ENCODE results near the gene KCNMA1. TPM values are rescaled to one million over a fixed set of nuclear protein-coding genes. Genes with fewer than 3 reads are reported as not detected.
A peak's percentile ranks its signal among the peaks of the same experiment; 100 is the strongest.

The KCNMA1 gene
- polyA plus RNA-seq, 3 donors: 3.1 to 4.1 (median 3.9) TPM

DNA sequence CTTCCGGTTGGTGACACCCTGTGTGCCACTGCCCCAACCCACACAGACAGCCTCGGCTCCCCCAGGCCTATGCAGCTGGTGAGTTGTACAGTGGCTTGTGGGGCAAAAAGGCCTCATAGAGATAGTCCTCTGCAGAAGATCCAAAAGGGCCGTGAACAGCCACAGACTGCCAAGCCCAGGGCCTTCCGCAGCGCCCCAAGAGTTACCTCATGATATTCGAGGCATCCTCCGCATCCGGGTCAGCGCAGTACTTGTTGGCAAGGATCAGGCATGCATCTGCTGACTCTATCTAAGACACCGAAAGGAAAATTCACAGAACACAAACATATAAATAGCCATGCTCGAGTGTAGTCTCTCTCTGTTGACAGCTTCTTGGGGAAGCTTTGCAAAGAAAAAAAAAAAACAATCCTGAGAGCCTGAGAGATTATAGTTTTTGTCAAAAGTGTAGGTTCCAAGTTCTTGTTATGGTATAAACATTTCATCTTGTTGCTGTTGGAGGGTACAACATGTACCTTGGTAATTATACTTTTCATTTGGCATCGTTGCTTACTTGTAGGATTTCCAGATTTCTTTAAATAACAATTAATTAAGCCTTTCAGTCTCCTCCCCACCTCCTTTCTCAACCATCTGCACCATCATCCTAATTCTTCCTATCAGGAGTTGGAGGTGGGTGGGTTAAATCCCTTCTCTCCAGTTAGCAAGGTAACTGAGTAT, 553.0 kb downstream of the KCNMA1 start:
- DNase-seq (ENCODE audit: low read depth in 3 of 3, low spot score in 2 of 3): no peak

- no peak for DNase-seq (ENCODE audit: low read depth in 3 of 3, low spot score in 2 of 3)
These were observed 554.9 kb downstream of the KCNMA1 start for GRCh38 chr10:77082601-77083252.

GRCh38 chr10:77081481-77081891, 556.1 kb downstream of the KCNMA1 start:
- DNase-seq (ENCODE audit: low read depth in 3 of 3, low spot score in 2 of 3): no peak

DNA sequence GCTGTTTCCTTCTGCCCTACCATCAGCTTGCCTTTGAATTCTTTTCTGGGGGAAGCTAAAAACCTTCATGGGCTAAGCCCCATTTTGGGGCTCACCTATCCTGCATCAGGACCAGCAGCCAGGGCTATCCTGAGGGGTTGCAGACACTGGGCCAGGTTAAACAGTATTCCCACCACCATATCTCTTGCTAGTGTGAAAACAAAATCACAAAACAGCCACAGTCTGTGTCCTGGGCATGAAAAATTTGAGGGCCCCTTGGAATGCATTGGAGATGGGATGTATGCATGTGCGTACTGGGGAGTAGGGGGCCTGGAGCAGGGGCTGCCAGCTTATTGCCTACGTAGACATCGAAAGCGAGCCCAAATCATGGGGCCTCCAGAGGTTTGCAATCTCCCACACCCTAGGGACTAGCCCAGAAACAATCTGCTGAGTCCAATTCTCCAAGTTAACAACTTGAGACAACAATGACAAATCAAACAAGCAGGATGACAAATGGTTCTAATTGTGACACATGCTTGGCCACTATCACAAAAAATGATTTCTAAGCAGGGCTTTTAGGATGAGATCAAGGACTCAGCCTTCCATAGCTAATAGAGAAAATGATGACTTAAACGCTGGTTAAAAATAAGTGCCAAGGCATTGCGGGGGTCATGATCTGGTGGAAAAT, 557.1 kb downstream of the KCNMA1 start:
- DNase-seq (ENCODE audit: low read depth in 3 of 3, low spot score in 2 of 3): no peak

DNA sequence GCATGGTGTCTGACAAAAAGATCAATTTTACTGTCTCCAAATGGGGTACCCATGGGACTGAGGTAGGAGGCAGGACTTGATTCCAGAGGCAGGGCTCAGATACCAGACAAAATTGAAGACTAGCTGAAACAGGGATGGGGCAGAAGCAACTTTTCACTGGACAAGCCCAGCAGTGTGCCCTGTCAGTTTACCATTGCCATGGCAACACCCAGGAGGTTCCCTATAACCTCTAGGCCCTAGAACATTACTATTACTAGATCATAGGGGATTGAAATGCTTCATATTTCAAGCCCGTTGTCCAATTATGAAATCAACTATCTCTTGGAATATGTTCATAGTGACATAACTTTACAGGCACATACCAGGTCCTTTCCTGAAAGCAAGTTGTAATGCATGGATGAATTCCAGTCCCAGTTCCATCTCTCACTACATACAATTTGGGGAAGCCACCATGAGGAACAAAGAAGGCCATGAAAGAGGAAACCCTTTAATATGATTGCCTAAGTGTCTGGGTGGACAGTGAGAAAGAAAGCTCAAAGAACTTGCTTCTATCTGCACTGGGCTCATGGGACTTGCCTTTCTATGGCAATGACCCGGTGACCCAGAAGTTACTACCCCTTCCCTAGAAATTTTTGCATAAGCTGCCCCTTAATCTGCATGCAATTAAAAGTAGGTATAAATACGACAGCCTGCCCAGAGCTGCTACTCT, 557.9 kb downstream of the KCNMA1 start:
- no peak for DNase-seq (ENCODE audit: low read depth in 3 of 3, low spot score in 2 of 3)

DNA sequence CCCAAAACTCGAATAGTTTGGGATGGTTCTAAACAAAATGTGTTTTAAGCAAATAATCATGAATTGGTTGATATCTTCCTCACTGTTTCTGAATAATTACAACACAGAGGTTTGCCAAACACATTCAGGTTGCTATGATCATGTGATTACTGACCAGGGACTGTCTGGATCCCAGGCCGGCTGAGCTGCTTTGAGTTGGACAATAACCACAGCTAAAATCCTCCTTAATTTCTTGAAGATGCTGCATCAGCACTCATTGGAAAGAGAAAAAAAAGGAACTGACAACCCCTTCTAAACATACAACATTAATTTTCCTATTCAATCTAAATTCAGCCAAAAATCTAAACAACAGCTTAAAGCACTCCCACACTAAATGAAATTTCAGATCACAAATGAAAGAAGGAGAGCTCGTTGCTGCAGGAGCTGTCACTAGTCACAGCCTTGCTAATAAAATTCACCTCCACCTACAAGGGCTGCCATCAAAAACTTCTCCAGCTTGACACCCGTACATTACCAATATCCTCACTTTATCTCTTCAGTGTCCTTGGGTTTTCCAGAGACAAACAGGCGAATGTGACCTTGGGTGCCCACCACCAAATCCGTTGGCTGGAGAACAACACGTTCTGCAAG, 560.2 kb downstream of the KCNMA1 start:
- DNase-seq (ENCODE audit: low read depth in 3 of 3, low spot score in 2 of 3): no peak

DNA sequence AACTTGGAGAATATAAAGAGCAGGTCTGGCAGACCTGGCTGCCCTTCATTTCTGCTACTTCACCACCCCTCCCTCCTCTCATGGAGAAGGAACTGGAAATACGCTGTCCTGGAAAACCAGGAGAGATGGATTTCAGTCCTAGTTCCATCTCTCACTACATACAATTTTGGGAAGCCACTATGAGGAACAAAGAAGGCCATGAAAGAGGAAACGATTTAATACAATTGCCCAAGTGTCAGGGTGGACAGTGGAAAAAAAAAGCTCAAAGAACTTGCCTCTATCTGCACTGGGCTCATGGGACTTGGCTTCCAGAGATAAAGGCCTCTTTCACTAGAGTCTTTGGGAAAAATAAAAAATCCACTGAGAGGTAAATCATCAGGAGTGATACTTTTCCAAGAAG, 561.7 kb downstream of the KCNMA1 start:
- no peak for DNase-seq (ENCODE audit: low read depth in 3 of 3, low spot score in 2 of 3)

DNA sequence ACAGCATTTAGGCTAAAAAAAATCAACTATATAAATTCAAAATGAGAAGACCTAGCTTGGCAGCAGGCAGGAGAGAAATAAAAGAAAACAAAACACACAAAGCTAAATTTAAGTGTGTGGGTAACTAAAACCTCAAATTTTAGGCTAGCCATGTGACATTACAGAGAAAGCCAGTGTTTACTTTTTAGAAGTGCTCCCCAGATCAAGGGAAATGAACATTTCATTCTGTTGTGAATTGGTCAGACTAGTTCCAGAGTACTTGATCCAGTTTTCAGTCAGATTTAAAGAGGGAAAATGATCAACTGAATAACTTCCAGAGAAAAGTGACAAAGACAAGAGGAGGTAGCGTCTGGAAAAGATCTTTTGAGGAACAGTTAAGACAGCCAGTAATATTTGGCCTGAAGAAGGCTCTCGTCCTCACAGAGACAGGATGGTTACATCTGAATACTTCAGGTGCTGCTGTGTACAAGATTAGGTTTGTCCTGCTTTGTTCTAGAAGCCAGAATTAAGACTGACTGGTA, 563.4 kb downstream of the KCNMA1 start:
- no peak for DNase-seq (ENCODE audit: low read depth in 3 of 3, low spot score in 2 of 3)

GRCh38 chr10:77073663-77073960, 564.0 kb downstream of the KCNMA1 start:
- DNase-seq (ENCODE audit: low read depth in 3 of 3, low spot score in 2 of 3): no peak

GRCh38 chr10:77072836-77073662, 564.6 kb downstream of the KCNMA1 start:
- peak in 1 of 3 donors; percentile 4 for DNase-seq (ENCODE audit: low read depth in 3 of 3, low spot score in 2 of 3)

- peak; percentile 14 to 18 (median 17) for DNase-seq (ENCODE audit: low read depth in 3 of 3, low spot score in 2 of 3)
These were observed 565.2 kb downstream of the KCNMA1 start for GRCh38 chr10:77072361-77072835.

GRCh38 chr10:77071956-77072355, 565.7 kb downstream of the KCNMA1 start:
- no peak for DNase-seq (ENCODE audit: low read depth in 3 of 3, low spot score in 2 of 3)

DNA sequence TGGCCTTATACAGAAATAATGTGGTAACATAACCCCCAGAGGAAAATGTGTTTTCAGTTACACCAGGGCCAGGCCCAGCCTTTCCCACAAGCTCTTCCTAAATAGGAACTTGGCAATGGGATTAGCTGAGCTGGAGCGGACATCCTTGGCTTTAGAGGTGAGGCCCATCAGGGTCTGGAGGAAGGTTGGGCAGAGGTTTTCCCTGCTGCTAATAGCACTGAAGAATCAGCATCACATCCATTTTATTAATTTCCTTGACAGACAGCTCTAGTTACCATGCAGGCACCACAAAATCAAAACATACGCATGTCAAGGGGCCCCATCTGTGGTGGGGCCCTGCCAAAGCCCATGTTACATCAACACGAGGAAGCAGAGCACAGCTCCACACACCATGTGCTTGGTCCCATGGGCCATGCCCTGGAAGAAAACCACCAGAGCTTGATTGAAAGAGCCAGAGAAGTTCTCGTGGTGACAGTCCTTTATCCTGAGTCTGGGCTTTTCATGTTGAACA, 566.6 kb downstream of the KCNMA1 start:
- no peak for DNase-seq (ENCODE audit: low read depth in 3 of 3, low spot score in 2 of 3)

- DNase-seq (ENCODE audit: low read depth in 3 of 3, low spot score in 2 of 3): no peak
These were observed 567.3 kb downstream of the KCNMA1 start for GRCh38 chr10:77070346-77070745.

DNA sequence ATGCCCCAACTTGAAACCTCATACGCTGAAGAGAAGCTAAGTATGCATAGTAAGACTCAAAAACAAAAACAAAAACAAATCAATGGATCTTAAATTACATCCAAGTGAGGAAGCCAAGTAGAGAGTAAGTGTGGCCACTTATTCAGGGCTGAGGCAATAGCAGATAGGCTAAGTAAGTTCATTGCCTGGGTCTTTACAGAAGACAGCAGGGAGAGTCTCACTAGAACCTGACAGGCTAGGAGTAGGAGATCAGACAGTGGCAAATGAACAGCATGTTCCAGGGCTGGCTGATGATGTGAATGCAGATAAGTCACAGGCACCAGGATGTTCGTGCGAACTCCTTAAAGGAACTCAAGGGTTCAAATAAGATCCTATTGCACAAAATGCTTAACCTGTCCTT, 568.6 kb downstream of the KCNMA1 start:
- DNase-seq (ENCODE audit: low read depth in 3 of 3, low spot score in 2 of 3): no peak

DNA sequence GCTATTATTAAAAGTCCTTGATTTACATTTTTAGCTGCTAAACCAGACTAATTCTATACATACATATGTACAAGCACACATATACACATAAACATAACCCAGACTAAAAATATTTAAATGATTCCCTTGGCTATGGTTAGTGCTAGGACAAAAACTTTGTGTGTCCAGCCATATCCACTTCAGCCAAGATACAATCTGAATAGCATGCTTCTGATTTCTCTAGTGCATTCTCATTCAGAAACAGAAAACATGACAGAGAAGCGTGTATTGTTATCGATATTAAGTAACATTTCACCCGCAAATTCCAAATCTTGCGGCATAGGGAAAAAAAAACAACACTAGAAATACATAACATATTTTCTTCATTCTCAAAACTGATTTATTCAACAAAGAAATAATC, 569.3 kb downstream of the KCNMA1 start:
- no peak for DNase-seq (ENCODE audit: low read depth in 3 of 3, low spot score in 2 of 3)

DNA sequence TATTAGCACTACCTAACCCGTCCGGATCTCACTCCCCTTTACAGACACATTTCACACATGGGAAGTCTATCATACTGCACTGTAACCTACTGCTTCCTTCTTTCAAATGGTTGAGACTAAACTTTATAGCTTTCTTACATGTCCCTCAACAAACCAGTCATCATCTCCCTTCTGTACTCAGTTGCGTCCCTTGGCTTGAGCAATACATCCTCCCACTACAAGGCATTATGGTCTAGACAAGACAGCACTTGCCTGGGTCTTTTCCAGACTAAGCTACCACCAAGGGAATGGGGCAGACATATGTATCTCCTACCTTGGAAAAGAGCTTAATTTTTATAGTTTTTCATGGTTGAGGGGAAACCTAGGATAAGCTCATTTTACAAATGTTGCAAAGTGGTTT, 575.2 kb downstream of the KCNMA1 start:
- no peak for DNase-seq (ENCODE audit: low read depth in 3 of 3, low spot score in 2 of 3)

DNA sequence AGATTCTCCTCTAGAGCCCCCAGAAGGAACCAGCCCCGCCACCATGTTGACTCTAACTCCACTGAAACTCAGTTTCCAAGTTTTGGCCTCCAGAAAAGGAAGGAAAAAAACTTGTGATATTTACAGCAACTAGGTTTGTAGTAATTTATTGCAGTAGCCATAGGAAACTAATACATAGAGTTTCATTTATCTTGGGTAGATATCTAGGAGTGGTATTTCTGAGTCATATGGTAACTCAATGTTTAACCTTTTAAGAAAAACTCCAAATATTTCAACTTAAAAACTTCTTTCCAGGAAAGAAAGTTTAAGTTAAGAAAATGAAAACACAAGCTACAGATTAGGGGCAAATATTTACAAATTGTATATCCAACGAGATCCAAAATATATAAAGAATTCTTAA, 576.7 kb downstream of the KCNMA1 start:
- no peak for DNase-seq (ENCODE audit: low read depth in 3 of 3, low spot score in 2 of 3)

GRCh38 chr10:77056650-77057049, 581.0 kb downstream of the KCNMA1 start:
- DNase-seq (ENCODE audit: low read depth in 3 of 3, low spot score in 2 of 3): no peak

DNA sequence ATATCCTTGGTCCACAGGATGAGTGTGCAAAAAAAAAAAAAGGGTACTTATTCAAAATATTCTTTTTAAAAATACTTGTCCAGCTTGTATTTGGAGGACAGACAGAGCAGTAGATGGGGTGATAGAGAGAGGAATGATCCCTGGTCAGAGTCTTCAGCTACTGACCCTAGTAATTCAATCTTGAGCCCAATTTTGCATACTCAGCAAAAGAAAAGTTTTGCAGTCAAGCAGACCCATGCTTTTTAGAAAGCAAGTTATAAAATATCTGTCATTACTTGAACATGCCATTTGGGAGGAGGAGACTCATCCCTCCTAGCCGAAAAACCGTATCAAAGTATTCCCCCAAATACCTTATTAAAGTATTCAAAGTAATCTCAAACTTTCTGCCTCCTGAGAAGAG, 585.0 kb downstream of the KCNMA1 start:
- no peak for DNase-seq (ENCODE audit: low read depth in 3 of 3, low spot score in 2 of 3)
